ENCODE data around the gene WIPI1. TPM values are rescaled to one million over a fixed set of nuclear protein-coding genes. Genes with fewer than 3 reads are reported as not detected.

The WIPI1 gene
- total RNA-seq, 4 donors from 2014 or later = 62.6 to 313 (median 97.1) TPM

DNA sequence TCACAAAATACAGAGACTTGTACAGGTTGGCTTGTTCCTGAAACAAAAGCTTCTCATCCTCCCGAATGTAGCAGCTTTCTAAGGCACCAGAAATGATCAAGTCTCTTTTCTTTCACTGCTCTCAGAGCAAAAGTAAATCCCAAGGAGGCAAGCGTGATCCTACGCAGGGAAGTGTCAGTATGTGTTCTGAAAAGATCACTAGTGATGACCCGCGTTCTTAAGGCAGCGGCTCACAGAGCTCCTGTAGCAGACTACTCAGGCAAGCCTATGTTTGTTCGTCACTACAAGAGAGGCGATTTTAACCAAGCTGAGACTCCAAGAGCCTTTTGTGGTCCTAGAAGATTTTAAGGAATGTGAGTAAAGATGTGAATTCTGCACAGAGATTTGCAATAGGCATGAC lies 34.5 kb downstream of the WIPI1 start:
- DNase-seq = no peak
- 90 to 96% methylated on average over 8 of the region's 8 CpGs for WGBS, 2 donors (ENCODE audit: low coverage in 1 of 2)
- Histone ChIP-seq H3K27ac (no peak overlapping the region), H3K4me3 (no peak overlapping the region), H3K27me3 (no peaks in the 10 kb centered on the region), H3K4me1 (no peaks in the 10 kb centered on the region), H3K9me3 (no peaks in the 10 kb centered on the region), H3K36me3 (peaks cover 0 to 54% (median 18%) of the 10 kb centered on the region in 4 donors)
- no peak for TF ChIP-seq EP300 (IDR thresholded peaks at IDR 0.05; ENCODE audit: low read depth)
- no peak for TF ChIP-seq POLR2A (IDR thresholded peaks at IDR 0.05)
- no peak for TF ChIP-seq POLR2AphosphoS5 (IDR thresholded peaks at IDR 0.05)
- TF ChIP-seq, protein P1, sequence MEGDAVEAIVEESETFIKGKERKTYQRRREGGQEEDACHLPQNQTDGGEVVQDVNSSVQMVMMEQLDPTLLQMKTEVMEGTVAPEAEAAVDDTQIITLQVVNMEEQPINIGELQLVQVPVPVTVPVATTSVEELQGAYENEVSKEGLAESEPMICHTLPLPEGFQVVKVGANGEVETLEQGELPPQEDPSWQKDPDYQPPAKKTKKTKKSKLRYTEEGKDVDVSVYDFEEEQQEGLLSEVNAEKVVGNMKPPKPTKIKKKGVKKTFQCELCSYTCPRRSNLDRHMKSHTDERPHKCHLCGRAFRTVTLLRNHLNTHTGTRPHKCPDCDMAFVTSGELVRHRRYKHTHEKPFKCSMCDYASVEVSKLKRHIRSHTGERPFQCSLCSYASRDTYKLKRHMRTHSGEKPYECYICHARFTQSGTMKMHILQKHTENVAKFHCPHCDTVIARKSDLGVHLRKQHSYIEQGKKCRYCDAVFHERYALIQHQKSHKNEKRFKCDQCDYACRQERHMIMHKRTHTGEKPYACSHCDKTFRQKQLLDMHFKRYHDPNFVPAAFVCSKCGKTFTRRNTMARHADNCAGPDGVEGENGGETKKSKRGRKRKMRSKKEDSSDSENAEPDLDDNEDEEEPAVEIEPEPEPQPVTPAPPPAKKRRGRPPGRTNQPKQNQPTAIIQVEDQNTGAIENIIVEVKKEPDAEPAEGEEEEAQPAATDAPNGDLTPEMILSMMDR (IDR thresholded peaks at IDR 0.05) = no peak
- intact Hi-C loops (cut with DNase I; ENCODE audit: low total_unique reads) = no loop called here
- in situ Hi-C loops (cut with MboI; ENCODE audit: low pct_ligation_motif_present in 1 of 4, low pct_unique_long_range_greater_than_20kb in 1 of 4, low sequenced_read_pairs in 3 of 4) = no loop called here

DNA sequence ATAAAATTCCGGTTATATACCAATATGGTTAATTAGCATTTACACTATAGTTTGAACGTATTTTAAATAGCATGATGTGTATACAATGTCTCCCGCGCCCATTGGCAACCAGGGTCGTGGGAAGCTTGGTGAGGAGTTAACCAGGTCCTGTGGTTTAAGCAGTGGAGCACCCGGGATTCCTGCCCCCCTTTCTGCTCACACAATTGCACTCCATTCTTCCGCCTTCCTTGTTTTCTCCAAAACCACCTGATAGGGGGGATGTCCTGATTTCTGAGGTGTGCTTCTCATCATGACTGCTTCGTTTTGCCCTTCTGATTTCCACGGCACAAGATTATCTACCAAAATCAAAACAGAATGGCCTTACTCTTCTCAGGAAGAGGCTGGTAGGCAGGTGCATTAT lies 35.8 kb downstream of the WIPI1 start:
- in situ Hi-C loops (cut with MboI; ENCODE audit: low pct_ligation_motif_present in 1 of 4, low pct_unique_long_range_greater_than_20kb in 1 of 4, low sequenced_read_pairs in 3 of 4) = no loop called here
- H3K27ac ChIP-seq = no peak overlapping the region
- H3K4me1 ChIP-seq = no peaks in the 10 kb centered on the region
- intact Hi-C loops (cut with DNase I; ENCODE audit: low total_unique reads) = no loop called here
- peaks cover 0 to 42% (median 11%) of the 10 kb centered on the region in 4 donors for H3K36me3 ChIP-seq
- peaks cover 0 to 3% of the 10 kb centered on the region in 2 donors for H3K9me3 ChIP-seq
- H3K4me3 ChIP-seq = no peak overlapping the region
- DNase-seq = no peak
- WGBS, 2 donors (ENCODE audit: low coverage in 1 of 2) = 92 to 94% methylated on average over 6 to 9 of the region's 9 CpGs
- H3K27me3 ChIP-seq = no peaks in the 10 kb centered on the region
- TF ChIP-seq POLR2AphosphoS5 (IDR thresholded peaks at IDR 0.05) = no peak
- TF ChIP-seq EP300 (IDR thresholded peaks at IDR 0.05; ENCODE audit: low read depth) = no peak
- no peak for TF ChIP-seq POLR2A (IDR thresholded peaks at IDR 0.05)
- TF ChIP-seq, protein P1 (IDR thresholded peaks at IDR 0.05) = no peak

DNA sequence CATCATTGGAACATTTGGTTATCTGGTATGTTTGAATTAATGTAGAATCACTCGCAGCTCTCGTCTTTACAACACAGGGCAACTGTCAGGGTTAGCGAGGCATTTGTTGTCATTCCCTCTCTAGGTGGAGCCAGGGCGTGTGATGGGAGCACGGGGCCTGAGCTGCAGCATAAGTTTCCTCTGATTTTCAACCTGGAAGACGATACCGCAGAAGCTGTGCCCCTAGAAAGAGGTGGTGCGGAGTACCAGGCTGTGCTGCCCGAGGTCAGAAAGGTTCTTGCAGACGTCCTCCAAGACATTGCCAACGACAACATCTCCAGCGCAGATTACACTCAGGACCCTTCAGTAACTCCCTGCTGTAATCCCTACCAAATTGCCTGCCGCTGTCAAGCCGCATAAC lies 37.2 kb downstream of the WIPI1 start:
- Histone ChIP-seq H3K36me3 (peaks cover 0 to 31% (median 5%) of the 10 kb centered on the region in 4 donors), H3K27ac (no peak overlapping the region), H3K4me3 (no peak overlapping the region), H3K27me3 (no peaks in the 10 kb centered on the region), H3K9me3 (peaks cover 8% of the 10 kb centered on the region in 2 donors), H3K4me1 (no peaks in the 10 kb centered on the region)
- in situ Hi-C loops (cut with MboI; ENCODE audit: low pct_ligation_motif_present in 1 of 4, low pct_unique_long_range_greater_than_20kb in 1 of 4, low sequenced_read_pairs in 3 of 4) = no loop called here
- intact Hi-C loops (cut with DNase I; ENCODE audit: low total_unique reads) = no loop called here
- WGBS, 2 donors (ENCODE audit: low coverage in 1 of 2) = 93 to 95% methylated on average over 13 to 14 of the region's 14 CpGs
- DNase-seq = no peak
- TF ChIP-seq POLR2A (IDR thresholded peaks at IDR 0.05) (no peak), EP300 (IDR thresholded peaks at IDR 0.05; ENCODE audit: low read depth) (no peak), POLR2AphosphoS5 (IDR thresholded peaks at IDR 0.05) (no peak)
- TF ChIP-seq, protein P1 (IDR thresholded peaks at IDR 0.05) = no peak

DNA sequence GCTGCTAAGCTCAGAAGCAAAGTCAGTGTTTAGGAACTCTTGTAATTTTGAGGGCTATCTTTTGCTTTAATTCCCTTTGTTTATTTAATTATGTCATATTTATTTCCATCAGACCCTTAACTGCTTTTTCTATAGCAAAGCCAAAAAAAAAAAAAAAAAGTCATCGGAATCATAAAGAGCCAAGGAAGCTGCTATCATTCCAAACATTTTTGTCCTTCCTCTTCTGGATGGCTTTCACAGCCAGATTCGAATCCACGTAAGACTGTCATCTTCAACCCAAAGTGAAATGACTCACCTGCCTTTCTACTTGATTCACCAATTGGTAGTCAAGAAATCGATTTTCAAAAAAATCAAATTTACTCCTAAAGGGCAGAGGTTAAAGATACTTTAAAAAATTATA lies 38.4 kb downstream of the WIPI1 start:
- TF ChIP-seq, protein P1 (IDR thresholded peaks at IDR 0.05) = no peak
- TF ChIP-seq POLR2A (IDR thresholded peaks at IDR 0.05) = no peak
- no peak for TF ChIP-seq EP300 (IDR thresholded peaks at IDR 0.05; ENCODE audit: low read depth)
- TF ChIP-seq POLR2AphosphoS5 (IDR thresholded peaks at IDR 0.05) = no peak
- no peak overlapping the region for H3K27ac ChIP-seq
- 73 to 84% methylated on average over 4 of the region's 4 CpGs for WGBS, 2 donors (ENCODE audit: low coverage in 1 of 2)
- no peak overlapping the region for H3K4me3 ChIP-seq
- no peaks in the 10 kb centered on the region for H3K27me3 ChIP-seq
- peaks cover 0 to 24% (median 5%) of the 10 kb centered on the region in 4 donors for H3K36me3 ChIP-seq
- no peak for DNase-seq
- in situ Hi-C loops (cut with MboI; ENCODE audit: low pct_ligation_motif_present in 1 of 4, low pct_unique_long_range_greater_than_20kb in 1 of 4, low sequenced_read_pairs in 3 of 4) = no loop called here
- intact Hi-C loops (cut with DNase I; ENCODE audit: low total_unique reads) = no loop called here
- H3K9me3 ChIP-seq = peaks cover 8% of the 10 kb centered on the region in 2 donors
- H3K4me1 ChIP-seq = peaks cover 0 to 3% (median 0%) of the 10 kb centered on the region in 4 donors
